CD8-positive, alpha-beta memory T cell (primary cell): ENCODE data around the gene BECN2. TPM values are rescaled to one million over a fixed set of nuclear protein-coding genes. Genes with fewer than 3 reads are reported as not detected.

ENCODE experiments used
- CTCF ChIA-PET: fragments of 350-600 bp; sonication (Branson Sonifier 250); formaldehyde crosslinking; loops from one replicate; lab custom pipeline; 2021; ENCODE audit warnings: antibody characterized with exemption; lab: Charles Lee
- POLR2A ChIA-PET: fragments of 350-600 bp; sonication (Branson Sonifier 250); formaldehyde crosslinking; loops from one replicate; lab custom pipeline; 2021; ENCODE audit warnings: antibody characterized with exemption; lab: Charles Lee
- DNase-seq, 5 donors: peaks; one replicate each; pipeline versions ENCODE4 v3.0.0 to v3.0.0-alpha.2; 2020 to 2022; ENCODE audit warnings: mixed read lengths in 1 of 5
- H3K27ac ChIP-seq: one replicate; pipeline ENCODE4 v1.7.0; 2013; ENCODE audit warnings: low read depth, mild to moderate bottlenecking, low read length, moderate library complexity
- H3K27me3 ChIP-seq: 2 replicates; pipeline ENCODE4 v1.7.0; 2013; ENCODE audit warnings: low read length, mild to moderate bottlenecking; ENCODE audit not compliant: insufficient read depth, poor library complexity, severe bottlenecking
- H3K36me3 ChIP-seq: 2 replicates; pipeline ENCODE4 v1.7.0; 2013; ENCODE audit warnings: mild to moderate bottlenecking, low read length, moderate library complexity; ENCODE audit not compliant: insufficient read depth
- H3K4me1 ChIP-seq: 2 replicates; pipeline ENCODE4 v1.7.0; 2013; ENCODE audit warnings: mild to moderate bottlenecking, low read length, moderate library complexity; ENCODE audit not compliant: insufficient read depth
- H3K4me3 ChIP-seq: 2 replicates; pipeline ENCODE4 v1.7.0; 2013; ENCODE audit warnings: mild to moderate bottlenecking, low read length
- H3K9me3 ChIP-seq: 2 replicates; pipeline ENCODE4 v1.7.0; 2013; ENCODE audit warnings: mild to moderate bottlenecking, low read length
- H3K27ac Mint-ChIP-seq, 8 donors: one replicate each; pipeline ENCODE4 v1.8.0; 2020 to 2021; ENCODE audit warnings: mixed read lengths in 8 of 8, mild to moderate bottlenecking in 6 of 8, inconsistent platforms in 3 of 8, moderate library complexity in 3 of 8
- H3K27me3 Mint-ChIP-seq, 2 donors: one replicate each; pipeline ENCODE4 v1.8.0; 2020 to 2021; ENCODE audit warnings: mixed read lengths in 2 of 2, mild to moderate bottlenecking in 1 of 2, moderate library complexity in 1 of 2
- H3K36me3 Mint-ChIP-seq, 3 donors: one replicate each; pipeline ENCODE4 v1.8.0; 2020 to 2021; ENCODE audit warnings: mixed read lengths in 3 of 3, inconsistent platforms in 1 of 3, mild to moderate bottlenecking in 1 of 3
- H3K4me1 Mint-ChIP-seq, 3 donors: one replicate each; pipeline ENCODE4 v1.8.0; 2020 to 2021; ENCODE audit warnings: mixed read lengths in 3 of 3, inconsistent platforms in 1 of 3, mild to moderate bottlenecking in 1 of 3
- H3K4me3 Mint-ChIP-seq, 7 donors: one replicate each; pipeline ENCODE4 v1.8.0; 2020 to 2021; ENCODE audit warnings: mixed read lengths in 7 of 7, mild to moderate bottlenecking in 6 of 7, moderate library complexity in 4 of 7, inconsistent platforms in 2 of 7
- H3K9me3 Mint-ChIP-seq, 5 donors: one replicate each; pipeline ENCODE4 v1.8.0; 2020 to 2022; ENCODE audit warnings: mixed read lengths in 5 of 5, mild to moderate bottlenecking in 3 of 5, moderate library complexity in 2 of 5, inconsistent platforms in 1 of 5
- polyA plus RNA-seq: library from polyadenylated mRNA; unstranded; fragments of 300-500 nt; fragmentation: Illumina TruSeq; gene quantifications from one replicate; pipeline ENCODE4 v1.2.3, GENCODE V29; 2021
- total RNA-seq, 2 experiments: library from RNA; stranded (reverse); gene quantifications; one replicate each; pipeline ENCODE4 v1.2.3, GENCODE V29; 2021

BECN2 gene
- total and polyA plus RNA-seq, 3 experiments from 2014 or later = not detected

DNA sequence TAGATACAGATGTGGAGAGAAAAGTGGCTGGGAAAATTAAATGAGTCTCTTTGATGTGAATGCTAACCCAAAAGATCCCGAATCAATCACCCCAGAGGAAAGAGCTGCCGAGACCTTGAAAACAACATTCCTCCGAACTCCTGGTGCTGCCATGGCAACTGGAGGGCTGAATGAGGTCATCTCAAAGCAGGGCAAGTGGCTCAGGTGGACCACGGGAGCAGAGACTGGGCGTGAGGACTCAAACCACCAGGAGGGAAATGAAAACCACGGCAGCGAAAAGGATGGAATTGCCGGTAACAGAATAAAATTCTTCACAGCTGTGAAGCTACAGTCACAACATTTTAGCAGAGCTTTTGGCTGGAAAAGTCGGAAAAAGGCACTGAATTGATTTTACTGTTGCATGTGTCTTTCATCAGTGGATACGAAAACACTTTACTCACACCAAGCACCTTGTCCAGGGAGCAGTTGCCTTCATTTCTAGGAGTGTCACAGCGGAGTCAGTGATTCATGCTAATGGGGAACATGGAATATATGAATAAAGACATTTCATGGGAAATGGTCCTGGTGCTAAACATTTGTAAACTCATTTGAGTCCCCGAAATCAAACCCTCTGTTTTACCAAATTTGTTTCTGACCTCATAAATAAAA is 23.2 kb upstream of the BECN2 start:
- no peaks in the 10 kb centered on the region for H3K9me3 ChIP-seq
- DNase-seq = no peak
- H3K4me3 ChIP-seq = no peak overlapping the region
- H3K9me3 Mint-ChIP-seq = peaks cover 0 to 7% (median 3%) of the 10 kb centered on the region in 5 donors
- no peak overlapping the region for H3K27ac ChIP-seq
- no peaks in the 10 kb centered on the region for H3K4me1 ChIP-seq
- peaks cover 6 to 14% of the 10 kb centered on the region in 2 donors for H3K27me3 Mint-ChIP-seq
- ChIA-PET CTCF (no interaction called here), POLR2A (interaction anchor here (0.6 kb wide), 1 partner anchor 462 kb away, joined by 6 read pairs; no protein-coding TSS in a partner anchor)
- no peaks in the 10 kb centered on the region for H3K27me3 ChIP-seq
- H3K27ac Mint-ChIP-seq = no peak overlapping the region
- peaks cover 0 to 6% (median 0%) of the 10 kb centered on the region in 3 donors for H3K36me3 Mint-ChIP-seq
- H3K4me1 Mint-ChIP-seq = no peaks in the 10 kb centered on the region
- no peaks in the 10 kb centered on the region for H3K36me3 ChIP-seq
- no peak overlapping the region for H3K4me3 Mint-ChIP-seq

DNA sequence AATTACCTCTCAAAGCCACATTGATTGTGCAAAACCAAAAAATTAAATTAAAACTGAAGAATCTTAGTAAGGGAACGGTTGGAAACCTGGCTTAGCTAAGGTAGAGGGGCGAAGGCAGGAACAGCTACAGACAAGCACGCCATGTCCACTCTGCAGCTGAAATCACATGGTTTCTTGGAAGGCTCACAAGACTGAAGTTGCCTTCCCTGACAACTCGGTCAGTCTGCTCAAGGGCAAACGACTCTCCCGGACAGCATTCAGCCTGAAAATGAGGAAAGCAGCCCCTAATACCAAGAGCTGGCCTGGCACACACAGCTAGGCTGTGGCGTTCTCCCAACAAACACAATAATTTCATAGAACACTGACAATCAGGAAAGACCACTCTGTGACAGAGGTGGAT is 22.7 kb upstream of the BECN2 start:
- peaks cover 0 to 6% (median 0%) of the 10 kb centered on the region in 3 donors for H3K36me3 Mint-ChIP-seq
- no peaks in the 10 kb centered on the region for H3K4me1 Mint-ChIP-seq
- Histone ChIP-seq H3K4me1 (no peaks in the 10 kb centered on the region), H3K4me3 (no peak overlapping the region), H3K36me3 (no peaks in the 10 kb centered on the region), H3K27me3 (no peaks in the 10 kb centered on the region), H3K9me3 (no peaks in the 10 kb centered on the region), H3K27ac (no peak overlapping the region)
- H3K27me3 Mint-ChIP-seq = peaks cover 4 to 14% of the 10 kb centered on the region in 2 donors
- H3K9me3 Mint-ChIP-seq = peaks cover 0 to 7% (median 7%) of the 10 kb centered on the region in 5 donors
- H3K4me3 Mint-ChIP-seq = no peak overlapping the region
- no peak overlapping the region for H3K27ac Mint-ChIP-seq
- no peak for DNase-seq
- POLR2A ChIA-PET = no interaction called here
- CTCF ChIA-PET = no interaction called here

DNA sequence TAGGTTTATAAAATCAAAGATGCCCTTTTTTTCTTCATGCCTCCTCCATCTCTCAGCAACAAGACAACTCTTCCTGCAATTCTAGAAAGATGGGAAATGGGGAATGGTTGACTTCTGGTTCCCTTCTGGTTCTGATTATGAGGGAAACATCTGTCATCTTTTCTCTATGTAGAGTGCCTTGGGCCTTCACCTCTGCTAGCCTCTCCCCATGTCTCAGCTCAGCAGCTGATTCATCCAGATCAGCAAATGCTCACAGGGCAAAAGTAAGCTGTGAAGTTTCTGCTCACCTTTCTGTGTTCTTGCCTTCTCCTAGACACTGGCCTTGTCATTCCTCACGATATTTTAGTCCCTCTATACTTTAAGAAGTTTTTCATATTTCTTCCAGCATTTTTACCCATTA is 17.8 kb upstream of the BECN2 start:
- Mint-ChIP-seq H3K27ac (no peak overlapping the region), H3K36me3 (peaks cover 0 to 6% (median 0%) of the 10 kb centered on the region in 3 donors), H3K4me3 (no peak overlapping the region), H3K27me3 (no peaks in the 10 kb centered on the region), H3K9me3 (peaks cover 0 to 11% (median 7%) of the 10 kb centered on the region in 5 donors), H3K4me1 (no peaks in the 10 kb centered on the region)
- no peak overlapping the region for H3K4me3 ChIP-seq
- no peak for DNase-seq
- H3K36me3 ChIP-seq = no peaks in the 10 kb centered on the region
- ChIA-PET CTCF (no interaction called here), POLR2A (no interaction called here)
- no peaks in the 10 kb centered on the region for H3K9me3 ChIP-seq
- no peaks in the 10 kb centered on the region for H3K4me1 ChIP-seq
- no peaks in the 10 kb centered on the region for H3K27me3 ChIP-seq
- no peak overlapping the region for H3K27ac ChIP-seq

DNA sequence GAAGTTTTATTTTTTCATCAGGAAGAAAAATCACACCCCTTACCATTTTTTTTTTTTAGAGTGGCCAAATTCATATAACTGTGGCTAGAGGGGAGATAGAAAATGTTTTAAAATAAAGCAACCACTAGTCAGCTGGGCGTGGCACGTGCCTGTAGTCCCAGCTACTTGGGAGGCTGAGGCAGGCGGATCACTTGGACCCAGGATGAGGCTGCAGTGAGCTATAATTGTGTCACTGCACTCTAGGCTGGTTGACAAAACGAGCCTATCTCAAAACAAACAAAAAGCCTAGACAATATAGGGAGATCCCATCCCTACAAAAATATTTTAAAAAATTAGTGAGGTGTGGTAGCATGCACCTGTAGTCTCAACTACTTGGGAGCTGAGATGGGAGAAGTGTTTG is 14.8 kb upstream of the BECN2 start:
- POLR2A ChIA-PET = no interaction called here
- no peaks in the 10 kb centered on the region for H3K9me3 ChIP-seq

DNA sequence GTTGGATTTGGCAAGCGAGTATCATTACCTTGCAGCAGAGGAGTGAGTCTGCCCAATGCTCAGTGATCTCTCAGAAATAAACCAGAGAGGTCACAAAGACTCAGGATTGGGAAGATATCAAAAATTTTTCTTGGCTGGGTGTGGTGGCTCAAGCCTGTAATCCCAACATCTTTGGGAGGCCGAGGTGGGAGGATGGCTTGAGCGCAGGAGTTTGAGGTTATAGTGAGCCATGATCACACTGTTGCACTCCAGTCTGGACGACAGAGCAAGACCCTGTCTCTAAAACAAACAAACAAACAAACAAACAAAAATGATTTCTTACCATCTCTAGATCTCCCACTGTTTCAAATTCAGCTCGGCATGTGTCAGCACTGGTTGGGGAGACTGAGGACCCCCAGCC is 13.3 kb upstream of the BECN2 start:
- Mint-ChIP-seq H3K4me3 (peak overlapping the region in 2 of 7 donors; percentile 19 to 56), H3K36me3 (no peaks in the 10 kb centered on the region), H3K27ac (no peak overlapping the region), H3K27me3 (peaks cover 2 to 4% of the 10 kb centered on the region in 2 donors), H3K4me1 (no peaks in the 10 kb centered on the region), H3K9me3 (peaks cover 0 to 7% (median 3%) of the 10 kb centered on the region in 5 donors)
- no peaks in the 10 kb centered on the region for H3K36me3 ChIP-seq
- no peak for DNase-seq
- H3K27me3 ChIP-seq = no peaks in the 10 kb centered on the region
- no peaks in the 10 kb centered on the region for H3K9me3 ChIP-seq
- H3K4me1 ChIP-seq = no peaks in the 10 kb centered on the region
- H3K27ac ChIP-seq = peak overlapping the region; percentile 4
- CTCF ChIA-PET = no interaction called here
- no peak overlapping the region for H3K4me3 ChIP-seq
- POLR2A ChIA-PET = no interaction called here

More for the DNA sequence above, 14.8 kb upstream of the BECN2 start:
- Histone ChIP-seq H3K4me3 (no peak overlapping the region), H3K27ac (no peak overlapping the region), H3K27me3 (no peaks in the 10 kb centered on the region), H3K4me1 (no peaks in the 10 kb centered on the region), H3K36me3 (no peaks in the 10 kb centered on the region)
- no peak overlapping the region for H3K27ac Mint-ChIP-seq
- H3K27me3 Mint-ChIP-seq = peaks cover 2 to 4% of the 10 kb centered on the region in 2 donors
- H3K36me3 Mint-ChIP-seq = peaks cover 0 to 6% (median 0%) of the 10 kb centered on the region in 3 donors
- H3K4me1 Mint-ChIP-seq = no peaks in the 10 kb centered on the region
- no peak for DNase-seq
- CTCF ChIA-PET = no interaction called here
- peaks cover 0 to 11% (median 7%) of the 10 kb centered on the region in 5 donors for H3K9me3 Mint-ChIP-seq
- H3K4me3 Mint-ChIP-seq = no peak overlapping the region

DNA sequence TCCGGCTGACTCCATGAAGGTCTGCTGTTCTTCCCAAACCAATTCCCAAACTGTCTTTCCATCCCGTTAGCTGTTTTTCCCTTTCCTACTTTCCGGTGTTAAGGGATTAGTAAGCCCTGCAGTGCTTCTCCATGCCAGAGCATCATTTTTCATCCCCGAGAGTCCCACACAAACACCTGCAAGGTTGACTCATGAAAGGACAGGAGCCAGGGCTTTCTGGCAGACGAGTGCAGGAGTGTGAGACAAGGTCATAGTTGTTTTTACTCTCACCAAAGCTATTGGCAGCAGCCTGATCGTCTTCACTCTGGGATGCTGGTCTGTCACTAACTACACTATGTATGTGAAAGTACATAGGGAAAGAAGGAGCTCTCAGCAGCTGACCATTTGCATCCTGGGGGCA is 10.2 kb upstream of the BECN2 start:
- no peaks in the 10 kb centered on the region for H3K27me3 ChIP-seq
- no peaks in the 10 kb centered on the region for H3K36me3 Mint-ChIP-seq
- ChIA-PET CTCF (no interaction called here), POLR2A (no interaction called here)
- H3K4me1 Mint-ChIP-seq = no peaks in the 10 kb centered on the region
- H3K27ac ChIP-seq = no peak overlapping the region
- no peak for DNase-seq
- H3K27me3 Mint-ChIP-seq = peaks cover 2 to 8% of the 10 kb centered on the region in 2 donors
- H3K27ac Mint-ChIP-seq = no peak overlapping the region
- no peaks in the 10 kb centered on the region for H3K9me3 Mint-ChIP-seq
- no peak overlapping the region for H3K4me3 ChIP-seq
- H3K4me3 Mint-ChIP-seq = no peak overlapping the region
- no peaks in the 10 kb centered on the region for H3K9me3 ChIP-seq
- H3K4me1 ChIP-seq = no peaks in the 10 kb centered on the region
- no peaks in the 10 kb centered on the region for H3K36me3 ChIP-seq

DNA sequence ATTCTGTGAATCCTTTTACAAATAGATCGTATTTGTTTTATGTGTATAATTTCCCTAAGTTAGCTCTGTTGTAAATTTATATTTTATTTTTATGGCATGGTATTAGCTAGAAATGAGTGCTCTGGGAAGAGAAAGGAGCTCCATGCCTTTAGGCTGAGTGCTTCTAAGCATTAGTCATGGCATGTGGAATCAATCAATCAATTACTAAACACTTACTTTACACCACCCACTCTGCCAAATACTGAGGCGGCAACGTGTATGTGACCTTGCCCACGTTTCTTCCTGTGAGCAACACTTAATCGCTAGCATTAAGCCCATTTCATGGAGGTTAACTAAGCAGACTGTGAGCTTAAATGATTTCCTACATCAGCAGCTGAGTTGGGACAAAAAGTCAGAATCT is 7.2 kb upstream of the BECN2 start:
- Mint-ChIP-seq H3K4me1 (no peaks in the 10 kb centered on the region), H3K27me3 (peaks cover 2 to 8% of the 10 kb centered on the region in 2 donors), H3K9me3 (no peaks in the 10 kb centered on the region), H3K4me3 (no peak overlapping the region), H3K27ac (no peak overlapping the region), H3K36me3 (no peaks in the 10 kb centered on the region)
- Histone ChIP-seq H3K36me3 (no peaks in the 10 kb centered on the region), H3K27me3 (no peaks in the 10 kb centered on the region), H3K4me1 (no peaks in the 10 kb centered on the region), H3K9me3 (no peaks in the 10 kb centered on the region), H3K27ac (no peak overlapping the region), H3K4me3 (no peak overlapping the region)
- ChIA-PET POLR2A (no interaction called here), CTCF (no interaction called here)
- DNase-seq = no peak

DNA sequence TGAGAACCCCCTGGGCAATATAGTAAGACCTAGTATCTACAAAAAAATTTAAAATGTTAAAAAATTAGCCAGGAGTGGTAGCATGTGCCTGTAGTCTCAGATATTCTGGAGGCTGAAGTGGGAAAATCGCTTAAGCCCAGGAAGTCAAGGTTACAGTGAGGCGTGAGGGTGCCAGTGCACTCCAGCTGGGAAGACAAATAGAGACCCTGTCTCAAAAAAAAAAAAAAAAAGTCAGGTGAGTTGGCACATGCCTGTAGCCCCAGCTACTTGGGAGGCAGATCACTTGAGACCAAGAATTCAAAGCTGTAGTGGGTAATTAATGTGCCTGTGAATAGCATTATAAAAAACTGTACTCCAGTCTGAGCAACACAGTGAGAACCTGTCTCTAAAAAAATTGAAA is 4.6 kb downstream of the BECN2 start:
- H3K27me3 ChIP-seq = no peaks in the 10 kb centered on the region
- Mint-ChIP-seq H3K4me3 (no peak overlapping the region), H3K27me3 (no peaks in the 10 kb centered on the region), H3K4me1 (no peaks in the 10 kb centered on the region), H3K9me3 (no peaks in the 10 kb centered on the region), H3K36me3 (no peaks in the 10 kb centered on the region), H3K27ac (no peak overlapping the region)
- ChIA-PET CTCF (interaction anchor here (0.7 kb wide), 1 partner anchor 364 kb away, joined by 3 read pairs; no protein-coding TSS in a partner anchor), POLR2A (no interaction called here)
- H3K36me3 ChIP-seq = no peaks in the 10 kb centered on the region
- no peak overlapping the region for H3K27ac ChIP-seq
- DNase-seq = no peak
- no peaks in the 10 kb centered on the region for H3K9me3 ChIP-seq
- H3K4me3 ChIP-seq = no peak overlapping the region
- no peaks in the 10 kb centered on the region for H3K4me1 ChIP-seq
